ENCODE results near the gene REXO1. TPM values are rescaled to one million over a fixed set of nuclear protein-coding genes. Genes with fewer than 3 reads are reported as not detected.

The REXO1 gene
- total and polyA plus RNA-seq, 2 experiments from 2014 or later, result 19.2 to 39.7 TPM

GRCh38 chr19:1859331-1859781 lies 11.1 kb upstream of the REXO1 start:
- Histone ChIP-seq H3K9me3 (ENCODE audit: low read depth) (no peaks in the 10 kb centered on the region), H3K4me1 (ENCODE audit: low read depth) (peaks cover 44% of the 10 kb centered on the region), H3K27ac (no peak overlapping the region), H3K36me3 (no peaks in the 10 kb centered on the region), H3K27me3 (peaks cover 3% of the 10 kb centered on the region), H3K4me3 (no peak overlapping the region)
- DNase-seq (ENCODE audit: low read depth in 1 of 2, low spot score in 1 of 2), result no peak
- no peak for TF ChIP-seq CTCF (IDR thresholded peaks at IDR 0.05; ENCODE audit: low read depth, low read length)

GRCh38 chr19:1858412-1859081 lies 10.3 kb upstream of the REXO1 start:
- no peak for DNase-seq (ENCODE audit: low read depth in 1 of 2, low spot score in 1 of 2)
- no peak overlapping the region for H3K4me3 ChIP-seq
- no peak for TF ChIP-seq CTCF (IDR thresholded peaks at IDR 0.05; ENCODE audit: low read depth, low read length)
- no peak overlapping the region for H3K27ac ChIP-seq
- H3K36me3 ChIP-seq, result no peaks in the 10 kb centered on the region
- no peaks in the 10 kb centered on the region for H3K9me3 ChIP-seq (ENCODE audit: low read depth)
- H3K27me3 ChIP-seq, result peaks cover 3% of the 10 kb centered on the region
- H3K4me1 ChIP-seq (ENCODE audit: low read depth), result peaks cover 50% of the 10 kb centered on the region

- H3K27me3 ChIP-seq, result peaks cover 3% of the 10 kb centered on the region
- no peaks in the 10 kb centered on the region for H3K36me3 ChIP-seq
- no peak for DNase-seq (ENCODE audit: low read depth in 1 of 2, low spot score in 1 of 2)
- peak overlapping the region; percentile 11 for H3K4me3 ChIP-seq
- H3K27ac ChIP-seq, result no peak overlapping the region
- no peaks in the 10 kb centered on the region for H3K9me3 ChIP-seq (ENCODE audit: low read depth)
- TF ChIP-seq CTCF (IDR thresholded peaks at IDR 0.05; ENCODE audit: low read depth, low read length), result no peak
- H3K4me1 ChIP-seq (ENCODE audit: low read depth), result peaks cover 52% of the 10 kb centered on the region
These were observed 9.5 kb upstream of the REXO1 start for GRCh38 chr19:1857648-1858326.

- TF ChIP-seq CTCF (IDR thresholded peaks at IDR 0.05; ENCODE audit: low read depth, low read length), result no peak
- peak overlapping the region; percentile 11 for H3K4me3 ChIP-seq
- H3K27ac ChIP-seq, result peak overlapping the region; percentile 59
- H3K9me3 ChIP-seq (ENCODE audit: low read depth), result no peaks in the 10 kb centered on the region
- no peaks in the 10 kb centered on the region for H3K36me3 ChIP-seq
- DNase-seq (ENCODE audit: low read depth in 1 of 2, low spot score in 1 of 2), result peak; percentile 54 to 85
- no peaks in the 10 kb centered on the region for H3K27me3 ChIP-seq
- H3K4me1 ChIP-seq (ENCODE audit: low read depth), result peaks cover 52% of the 10 kb centered on the region
These were observed 8.7 kb upstream of the REXO1 start for GRCh38 chr19:1856698-1857603.

GRCh38 chr19:1856345-1856697 lies 8.0 kb upstream of the REXO1 start:
- TF ChIP-seq CTCF (IDR thresholded peaks at IDR 0.05; ENCODE audit: low read depth, low read length), result no peak
- Histone ChIP-seq H3K4me3 (no peak overlapping the region), H3K27ac (peak overlapping the region; percentile 59)

More at GRCh38 chr19:1856345-1856697, 8.0 kb upstream of the REXO1 start:
- Histone ChIP-seq H3K36me3 (no peaks in the 10 kb centered on the region), H3K27me3 (no peaks in the 10 kb centered on the region), H3K9me3 (ENCODE audit: low read depth) (no peaks in the 10 kb centered on the region), H3K4me1 (ENCODE audit: low read depth) (peaks cover 52% of the 10 kb centered on the region)
- no peak for DNase-seq (ENCODE audit: low read depth in 1 of 2, low spot score in 1 of 2)

Measured in cardiac muscle cell (in vitro differentiated cells and primary cell).